Osteocyte (in vitro differentiated cells): Measurements from ENCODE around the gene ADAMTS18. TPM values are rescaled to one million over a fixed set of nuclear protein-coding genes. Genes with fewer than 3 reads are reported as not detected.

Experiments
- DNase-seq: peaks from one replicate; pipeline ENCODE4 v3.0.0; 2021; ENCODE audit warnings: mixed read lengths; ENCODE audit not compliant: unreplicated experiment; ENCODE audit errors: extremely low spot score
- H3K27ac Mint-ChIP-seq: one replicate; pipeline ENCODE4 v1.8.0; 2021; ENCODE audit warnings: mild to moderate bottlenecking, mixed read lengths; ENCODE audit not compliant: unreplicated experiment
- H3K27me3 Mint-ChIP-seq: one replicate; pipeline ENCODE4 v1.8.0; 2021; ENCODE audit warnings: mixed read lengths; ENCODE audit not compliant: unreplicated experiment
- H3K36me3 Mint-ChIP-seq: one replicate; pipeline ENCODE4 v1.8.0; 2021; ENCODE audit warnings: mixed read lengths; ENCODE audit not compliant: unreplicated experiment
- H3K4me1 Mint-ChIP-seq: one replicate; pipeline ENCODE4 v1.8.0; 2021; ENCODE audit warnings: mixed read lengths; ENCODE audit not compliant: unreplicated experiment
- H3K4me3 Mint-ChIP-seq: one replicate; pipeline ENCODE4 v1.8.0; 2021; ENCODE audit warnings: mild to moderate bottlenecking, moderate library complexity, mixed read lengths; ENCODE audit not compliant: unreplicated experiment
- H3K9me3 Mint-ChIP-seq: one replicate; pipeline ENCODE4 v1.8.0; 2021; ENCODE audit warnings: mixed read lengths; ENCODE audit not compliant: unreplicated experiment
- total RNA-seq: library from RNA; stranded (reverse); gene quantifications from 2 replicates; pipeline ENCODE4 v1.2.1, GENCODE V29; 2021
- TF ChIP-seq, protein P1 (sequence below): fragments of 200-600 bp; sonication (generic); IDR thresholded peaks from 2 replicates; pipeline ENCODE4 v1.5.0; 2021; ENCODE audit warnings: antibody characterized with exemption, mild to moderate bottlenecking, moderate library complexity

Gene ADAMTS18
- total RNA-seq, 1 donor from 2014 or later = not detected

DNA sequence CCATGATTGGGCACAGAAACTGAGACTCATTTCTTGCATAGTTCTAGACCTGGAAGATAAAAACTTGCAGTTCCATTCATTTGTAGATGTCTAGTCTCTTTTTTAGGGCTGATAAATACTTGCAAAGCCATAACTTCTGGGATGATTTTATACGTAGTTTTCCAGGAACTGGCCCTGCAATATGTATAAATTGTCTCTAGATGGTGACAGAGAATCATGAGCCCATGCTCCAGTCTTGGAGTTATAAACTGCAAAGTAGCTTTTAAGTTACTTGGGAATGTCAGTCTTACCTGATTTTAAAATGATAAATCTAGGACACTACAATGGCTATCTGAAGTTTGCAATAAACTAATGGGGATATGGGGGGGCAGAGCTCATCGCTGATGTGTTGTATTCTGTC is 3.0 kb upstream of the ADAMTS18 start:
- no peaks in the 10 kb centered on the region for H3K4me1 Mint-ChIP-seq
- no peak overlapping the region for H3K27ac Mint-ChIP-seq
- no peak for DNase-seq
- TF ChIP-seq, protein P1, sequence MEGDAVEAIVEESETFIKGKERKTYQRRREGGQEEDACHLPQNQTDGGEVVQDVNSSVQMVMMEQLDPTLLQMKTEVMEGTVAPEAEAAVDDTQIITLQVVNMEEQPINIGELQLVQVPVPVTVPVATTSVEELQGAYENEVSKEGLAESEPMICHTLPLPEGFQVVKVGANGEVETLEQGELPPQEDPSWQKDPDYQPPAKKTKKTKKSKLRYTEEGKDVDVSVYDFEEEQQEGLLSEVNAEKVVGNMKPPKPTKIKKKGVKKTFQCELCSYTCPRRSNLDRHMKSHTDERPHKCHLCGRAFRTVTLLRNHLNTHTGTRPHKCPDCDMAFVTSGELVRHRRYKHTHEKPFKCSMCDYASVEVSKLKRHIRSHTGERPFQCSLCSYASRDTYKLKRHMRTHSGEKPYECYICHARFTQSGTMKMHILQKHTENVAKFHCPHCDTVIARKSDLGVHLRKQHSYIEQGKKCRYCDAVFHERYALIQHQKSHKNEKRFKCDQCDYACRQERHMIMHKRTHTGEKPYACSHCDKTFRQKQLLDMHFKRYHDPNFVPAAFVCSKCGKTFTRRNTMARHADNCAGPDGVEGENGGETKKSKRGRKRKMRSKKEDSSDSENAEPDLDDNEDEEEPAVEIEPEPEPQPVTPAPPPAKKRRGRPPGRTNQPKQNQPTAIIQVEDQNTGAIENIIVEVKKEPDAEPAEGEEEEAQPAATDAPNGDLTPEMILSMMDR = no peak
- H3K27me3 Mint-ChIP-seq = peaks cover 38% of the 10 kb centered on the region
- H3K4me3 Mint-ChIP-seq = no peak overlapping the region
- H3K36me3 Mint-ChIP-seq = no peaks in the 10 kb centered on the region
- no peaks in the 10 kb centered on the region for H3K9me3 Mint-ChIP-seq

DNA sequence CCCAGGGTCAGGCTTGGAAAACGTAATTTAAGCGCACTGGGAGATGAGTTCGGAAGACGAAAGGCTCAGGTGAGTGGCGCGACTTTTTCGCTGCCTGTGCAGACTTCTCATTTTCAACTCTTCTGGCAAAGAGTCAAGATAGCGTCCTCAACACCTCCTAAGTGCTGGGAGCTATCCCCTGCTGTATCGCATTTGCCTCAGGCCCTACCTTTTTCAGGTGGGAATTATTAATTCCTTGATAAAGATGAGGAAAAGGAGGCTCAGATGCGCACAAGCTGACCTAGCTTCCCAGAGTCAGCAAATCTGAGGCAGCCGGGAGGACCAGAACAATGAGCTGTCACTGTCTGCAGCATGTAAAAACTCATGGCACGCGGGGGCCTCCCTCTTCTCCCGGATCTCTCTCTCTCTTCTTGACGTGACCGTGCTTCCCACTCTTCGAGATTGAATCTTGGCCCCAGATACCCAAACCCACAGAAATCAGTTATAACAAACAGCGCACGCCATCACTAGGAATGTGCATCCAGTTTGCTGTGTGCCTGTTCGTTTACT is 512 bp upstream of the ADAMTS18 start:
- DNase-seq = no peak
- Mint-ChIP-seq H3K4me1 (no peaks in the 10 kb centered on the region), H3K4me3 (no peak overlapping the region), H3K9me3 (no peaks in the 10 kb centered on the region), H3K27ac (no peak overlapping the region), H3K27me3 (peaks cover 49% of the 10 kb centered on the region), H3K36me3 (no peaks in the 10 kb centered on the region)
- TF ChIP-seq, protein P1 = no peak

DNA sequence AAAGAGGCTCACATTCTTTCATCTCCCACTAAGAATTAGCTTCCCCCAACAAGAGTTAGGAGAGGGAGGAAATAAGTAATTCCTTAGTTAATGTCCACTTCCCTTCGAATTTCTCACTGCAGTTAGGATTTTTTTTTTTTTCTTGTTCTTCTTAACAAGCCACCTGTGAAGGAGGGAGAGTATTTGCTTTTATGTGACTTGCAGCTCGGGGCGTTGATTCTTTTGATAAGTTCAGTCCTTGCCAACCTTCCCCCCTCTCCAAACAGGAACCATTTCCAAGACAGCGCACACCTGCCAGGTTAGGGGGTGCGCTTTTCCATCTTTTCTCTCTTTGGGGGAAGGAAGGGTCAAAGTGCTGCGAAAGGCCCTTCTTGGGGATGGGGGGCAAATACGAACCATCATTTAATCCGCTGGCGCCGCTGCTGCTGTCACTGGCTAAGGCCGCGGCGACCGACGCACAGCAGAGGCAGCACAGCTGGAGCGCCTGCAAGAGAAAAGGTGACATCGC is 758 bp downstream of the ADAMTS18 start:
- no peak overlapping the region for H3K4me3 Mint-ChIP-seq
- TF ChIP-seq, protein P1 = no peak
- no peaks in the 10 kb centered on the region for H3K4me1 Mint-ChIP-seq
- no peak overlapping the region for H3K27ac Mint-ChIP-seq
- no peak for DNase-seq
- no peaks in the 10 kb centered on the region for H3K36me3 Mint-ChIP-seq
- peaks cover 48% of the 10 kb centered on the region for H3K27me3 Mint-ChIP-seq
- H3K9me3 Mint-ChIP-seq = no peaks in the 10 kb centered on the region

DNA sequence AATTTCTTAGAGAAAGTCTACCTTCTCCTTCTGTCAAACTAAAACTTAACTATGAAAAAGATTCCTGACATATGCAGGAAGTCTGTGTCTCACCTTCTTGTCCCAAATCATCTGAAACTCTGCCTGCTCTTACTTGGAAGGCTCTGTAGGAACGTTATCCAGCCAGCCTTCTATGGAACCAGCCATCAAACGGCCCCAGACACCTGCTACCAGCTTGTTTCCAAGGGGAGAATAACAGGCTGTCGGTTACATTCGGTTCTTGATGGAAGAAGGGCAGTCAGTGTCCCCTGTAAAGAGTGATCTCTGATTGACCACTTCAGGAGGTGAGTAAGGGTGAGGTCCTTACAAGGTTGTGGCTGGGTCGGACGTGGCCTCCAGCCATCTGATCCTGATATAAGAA is 1.7 kb downstream of the ADAMTS18 start:
- DNase-seq = no peak
- no peaks in the 10 kb centered on the region for H3K4me1 Mint-ChIP-seq
- H3K27ac Mint-ChIP-seq = no peak overlapping the region
- H3K36me3 Mint-ChIP-seq = no peaks in the 10 kb centered on the region
- no peak overlapping the region for H3K4me3 Mint-ChIP-seq
- H3K27me3 Mint-ChIP-seq = peaks cover 49% of the 10 kb centered on the region
- TF ChIP-seq, protein P1 = no peak
- no peaks in the 10 kb centered on the region for H3K9me3 Mint-ChIP-seq

DNA sequence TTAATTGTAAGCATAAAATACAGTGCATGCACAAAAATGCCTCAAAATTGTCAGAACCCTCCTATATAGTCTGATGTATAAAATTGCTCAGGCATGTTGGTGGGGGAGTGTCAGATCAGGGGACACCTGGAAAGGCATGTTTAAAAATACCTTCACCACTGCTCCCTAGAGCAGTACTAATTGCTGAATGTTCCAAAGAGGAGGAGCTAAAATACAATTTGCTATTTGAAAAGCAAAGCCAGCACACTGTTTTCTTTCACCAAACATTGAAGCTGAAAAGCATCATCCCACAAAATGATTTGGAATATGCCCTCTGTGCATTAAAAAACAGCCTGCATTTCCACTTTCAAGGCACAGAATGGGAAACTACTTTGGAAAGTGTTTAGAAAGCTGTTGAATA is 2.6 kb downstream of the ADAMTS18 start:
- H3K36me3 Mint-ChIP-seq = no peaks in the 10 kb centered on the region
- no peak overlapping the region for H3K27ac Mint-ChIP-seq
- no peaks in the 10 kb centered on the region for H3K4me1 Mint-ChIP-seq
- peaks cover 49% of the 10 kb centered on the region for H3K27me3 Mint-ChIP-seq
- no peak overlapping the region for H3K4me3 Mint-ChIP-seq
- no peak for DNase-seq
- TF ChIP-seq, protein P1 = no peak
- no peaks in the 10 kb centered on the region for H3K9me3 Mint-ChIP-seq
